ENCODE measurements around the gene NLRP9. TPM values are rescaled to one million over a fixed set of nuclear protein-coding genes. Genes with fewer than 3 reads are reported as not detected.

Gene NLRP9
- total RNA-seq, 4 donors from 2014 or later: 0.28 TPM; not detected in 3

GRCh38 chr19:55703790-55704215, 34.4 kb downstream of the NLRP9 start:
- TF ChIP-seq CTCF (IDR thresholded peaks at IDR 0.05): peak; percentile 56 to 65 (median 62)
- TF ChIP-seq POLR2A (IDR thresholded peaks at IDR 0.05): no peak
- intact Hi-C loops (cut with DNase I; ENCODE audit: low total_unique reads): no loop called here
- no peaks in the 10 kb centered on the region for H3K4me1 ChIP-seq
- H3K27me3 ChIP-seq: no peaks in the 10 kb centered on the region
- DNase-seq: no peak
- H3K36me3 ChIP-seq: no peaks in the 10 kb centered on the region
- no peaks in the 10 kb centered on the region for H3K9me3 ChIP-seq
- no peak overlapping the region for H3K27ac ChIP-seq
- no peak overlapping the region for H3K4me3 ChIP-seq

- intact Hi-C loops (cut with DNase I; ENCODE audit: low total_unique reads): no loop called here
- H3K4me3 ChIP-seq: no peak overlapping the region
- no peaks in the 10 kb centered on the region for H3K36me3 ChIP-seq
- TF ChIP-seq POLR2A (IDR thresholded peaks at IDR 0.05) (no peak), CTCF (IDR thresholded peaks at IDR 0.05) (no peak)
- no peak overlapping the region for H3K27ac ChIP-seq
- no peaks in the 10 kb centered on the region for H3K27me3 ChIP-seq
- DNase-seq: no peak
- no peaks in the 10 kb centered on the region for H3K4me1 ChIP-seq
- H3K9me3 ChIP-seq: no peaks in the 10 kb centered on the region
Observed at GRCh38 chr19:55702131-55702627, 36.0 kb downstream of the NLRP9 start.

GRCh38 chr19:55700813-55701212, 37.4 kb downstream of the NLRP9 start:
- intact Hi-C loops (cut with DNase I; ENCODE audit: low total_unique reads): no loop called here
- Histone ChIP-seq H3K9me3 (no peaks in the 10 kb centered on the region), H3K4me3 (no peak overlapping the region), H3K27me3 (no peaks in the 10 kb centered on the region), H3K27ac (no peak overlapping the region), H3K4me1 (no peaks in the 10 kb centered on the region), H3K36me3 (no peaks in the 10 kb centered on the region)
- TF ChIP-seq POLR2A (IDR thresholded peaks at IDR 0.05) (no peak), CTCF (IDR thresholded peaks at IDR 0.05) (no peak)
- no peak for DNase-seq

- intact Hi-C loops (cut with DNase I; ENCODE audit: low total_unique reads): no loop called here
Observed at GRCh38 chr19:55699221-55699620, 39.0 kb downstream of the NLRP9 start.

GRCh38 chr19:55698256-55698655, 39.9 kb downstream of the NLRP9 start:
- Histone ChIP-seq H3K27me3 (no peaks in the 10 kb centered on the region), H3K9me3 (no peaks in the 10 kb centered on the region), H3K27ac (no peak overlapping the region), H3K36me3 (no peaks in the 10 kb centered on the region), H3K4me3 (no peak overlapping the region), H3K4me1 (no peaks in the 10 kb centered on the region)
- DNase-seq: no peak
- intact Hi-C loops (cut with DNase I; ENCODE audit: low total_unique reads): no loop called here
- no peak for TF ChIP-seq POLR2A (IDR thresholded peaks at IDR 0.05)
- TF ChIP-seq CTCF (IDR thresholded peaks at IDR 0.05): no peak

More at GRCh38 chr19:55699221-55699620, 39.0 kb downstream of the NLRP9 start:
- Histone ChIP-seq H3K9me3 (no peaks in the 10 kb centered on the region), H3K4me1 (no peaks in the 10 kb centered on the region), H3K36me3 (no peaks in the 10 kb centered on the region), H3K4me3 (no peak overlapping the region), H3K27ac (no peak overlapping the region), H3K27me3 (no peaks in the 10 kb centered on the region)
- DNase-seq: no peak
- TF ChIP-seq POLR2A (IDR thresholded peaks at IDR 0.05) (no peak), CTCF (IDR thresholded peaks at IDR 0.05) (no peak)

Measured in uterus (tissue), 4 donors.